SIG-M5 (cell line): ENCODE data around the gene LRFN2.

Source experiments
- DNase-seq: peaks from one replicate; lab custom pipeline; 2025; lab: John Stamatoyannopoulos, UW

Gene LRFN2

GRCh38 chr6:40587240-40588069, at the start of gene LRFN2:
LRFN2 (minus strand) TSS chr6:40587364.
- no peak for DNase-seq

- no peak for DNase-seq
Observed at GRCh38 chr6:40634429-40634828, 47.3 kb upstream of the LRFN2 start.

GRCh38 chr6:40631744-40632143, 44.6 kb upstream of the LRFN2 start:
- no peak for DNase-seq

GRCh38 chr6:40630488-40630887, 43.3 kb upstream of the LRFN2 start:
- no peak for DNase-seq

DNA sequence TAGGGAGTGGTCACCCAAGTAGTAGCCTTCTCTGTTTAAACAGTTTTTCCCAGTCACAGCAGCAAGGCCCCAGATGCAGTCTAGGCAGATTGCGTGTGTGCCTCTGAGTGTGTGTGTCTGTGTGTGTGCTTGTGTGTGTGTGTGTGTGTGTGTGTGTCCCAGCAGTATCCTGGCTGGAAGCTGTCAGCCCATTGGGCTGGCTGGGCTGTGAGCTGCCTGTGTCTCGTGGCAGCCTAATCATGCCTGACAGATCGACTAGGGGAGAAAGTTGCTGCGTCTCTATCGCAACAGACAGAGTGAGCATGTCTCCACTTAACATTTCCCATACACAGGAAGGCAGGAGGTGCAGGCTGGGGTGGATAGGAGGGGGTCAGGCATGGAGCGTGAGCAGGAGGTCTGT, 42.9 kb upstream of the LRFN2 start:
- DNase-seq: no peak

DNA sequence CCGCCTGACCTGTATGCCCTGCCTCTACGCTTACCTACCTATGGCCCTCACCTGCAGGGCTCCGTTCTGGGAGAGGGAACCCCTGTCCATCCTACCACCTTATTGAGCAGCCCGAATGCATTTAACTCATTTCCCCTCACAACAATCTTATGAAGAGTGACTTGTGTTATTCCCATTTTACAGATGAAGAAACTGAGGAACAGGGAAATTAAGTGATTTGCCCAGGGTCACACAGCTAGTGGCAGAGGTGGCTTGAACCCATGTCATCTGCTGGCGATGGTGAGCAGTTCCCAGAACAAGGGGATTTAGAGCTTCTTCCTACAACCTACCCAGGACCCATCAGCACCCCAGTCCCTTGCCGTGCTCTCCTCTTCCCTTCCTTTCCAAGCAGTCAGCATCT, 42.3 kb upstream of the LRFN2 start:
- no peak for DNase-seq

GRCh38 chr6:40627316-40627715, 40.2 kb upstream of the LRFN2 start:
- DNase-seq: no peak

GRCh38 chr6:40626886-40627285, 39.7 kb upstream of the LRFN2 start:
- no peak for DNase-seq

- no peak for DNase-seq
Observed at GRCh38 chr6:40623932-40624331, 36.8 kb upstream of the LRFN2 start.

DNA sequence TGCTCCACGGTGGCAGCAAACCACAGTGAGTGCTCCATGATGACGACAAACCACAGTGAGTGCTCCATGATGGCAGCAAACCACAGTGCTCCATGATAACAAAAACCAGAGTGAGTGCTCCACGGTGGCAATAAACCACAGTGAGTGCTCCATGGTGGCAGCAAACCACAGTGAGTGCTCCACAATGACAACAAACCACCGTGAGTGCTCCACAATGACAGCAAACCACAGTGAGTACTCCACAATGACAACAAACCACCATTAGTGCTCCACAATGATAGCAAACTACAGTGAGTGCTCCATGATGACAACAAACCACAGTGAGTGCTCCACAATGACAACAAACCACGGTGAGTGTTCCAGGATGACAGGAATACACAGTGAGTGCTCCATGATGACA, 36.0 kb upstream of the LRFN2 start:
- DNase-seq: no peak

DNA sequence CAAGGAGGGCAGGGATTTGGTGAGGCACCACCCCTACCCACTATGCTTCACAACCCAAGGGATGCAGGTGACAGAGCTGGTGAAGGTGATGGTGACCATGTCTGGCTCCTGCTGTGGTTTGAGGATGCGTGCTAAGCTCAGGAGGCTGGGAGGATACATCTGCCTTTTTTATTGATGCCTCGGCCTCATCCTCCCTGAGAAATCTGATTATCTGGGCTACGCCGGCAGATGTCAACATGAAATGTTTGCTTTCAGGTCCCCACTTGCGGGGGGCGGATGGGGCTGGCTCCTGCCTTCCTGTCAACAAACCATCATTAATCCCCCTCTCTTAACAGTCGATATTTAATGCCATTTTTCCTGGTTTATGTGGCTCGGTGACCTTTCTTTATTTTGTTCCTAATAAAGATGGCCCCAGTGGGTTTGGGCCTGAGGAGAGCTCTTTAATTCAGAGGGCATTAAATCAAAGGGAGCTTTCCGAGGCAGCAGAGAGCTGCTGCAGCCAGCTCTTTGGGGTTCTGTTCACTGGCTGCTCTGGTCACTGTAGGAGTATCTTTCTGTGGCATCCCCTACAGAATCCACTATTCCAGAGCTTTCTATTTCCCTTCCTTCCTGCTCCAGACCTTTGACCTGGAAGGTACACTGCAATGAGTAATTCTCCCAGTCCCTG, 33.5 kb upstream of the LRFN2 start:
- DNase-seq: no peak

- no peak for DNase-seq
Observed at GRCh38 chr6:40614671-40615070, 27.5 kb upstream of the LRFN2 start.

GRCh38 chr6:40611912-40612311, 24.7 kb upstream of the LRFN2 start:
- no peak for DNase-seq

DNA sequence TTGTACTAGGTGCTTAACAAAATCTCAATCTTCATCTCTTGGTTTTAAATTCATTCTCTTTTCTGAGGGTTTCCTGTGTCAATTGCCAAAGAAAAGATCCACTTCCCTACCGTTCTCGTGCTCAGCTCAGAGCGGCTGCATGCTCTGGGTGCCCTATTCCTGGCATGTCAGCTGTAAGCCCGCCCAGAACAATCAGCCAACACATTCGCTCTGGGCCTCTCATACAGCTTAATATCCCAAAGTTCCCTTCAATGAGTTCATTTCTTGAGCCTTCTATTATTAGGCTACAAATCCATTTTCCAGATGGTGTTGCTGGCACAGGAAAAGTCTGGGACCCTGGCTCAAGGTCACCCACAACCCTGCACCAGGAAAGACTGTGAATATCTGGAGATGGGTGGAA, 24.3 kb upstream of the LRFN2 start:
- no peak for DNase-seq

DNA sequence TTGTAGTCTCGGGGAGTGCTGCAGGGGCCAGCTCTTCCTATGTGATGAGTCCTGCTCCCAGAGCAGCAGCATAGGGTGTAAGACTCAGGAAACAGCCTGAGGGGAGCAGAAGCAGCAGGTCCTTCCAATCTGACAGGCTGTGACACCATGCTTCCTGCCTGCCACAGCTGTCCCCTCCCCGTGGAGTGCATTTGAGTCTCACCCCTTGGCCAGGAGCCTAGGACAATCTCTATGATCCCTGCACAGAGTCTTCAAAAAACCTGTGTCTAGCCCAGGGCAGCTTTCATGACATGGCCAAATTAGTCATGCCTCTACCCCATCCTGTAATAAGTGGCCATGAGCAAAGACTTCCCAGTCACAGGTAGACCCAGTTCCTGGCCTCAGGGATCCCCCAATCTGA, 23.1 kb upstream of the LRFN2 start:
- no peak for DNase-seq

DNA sequence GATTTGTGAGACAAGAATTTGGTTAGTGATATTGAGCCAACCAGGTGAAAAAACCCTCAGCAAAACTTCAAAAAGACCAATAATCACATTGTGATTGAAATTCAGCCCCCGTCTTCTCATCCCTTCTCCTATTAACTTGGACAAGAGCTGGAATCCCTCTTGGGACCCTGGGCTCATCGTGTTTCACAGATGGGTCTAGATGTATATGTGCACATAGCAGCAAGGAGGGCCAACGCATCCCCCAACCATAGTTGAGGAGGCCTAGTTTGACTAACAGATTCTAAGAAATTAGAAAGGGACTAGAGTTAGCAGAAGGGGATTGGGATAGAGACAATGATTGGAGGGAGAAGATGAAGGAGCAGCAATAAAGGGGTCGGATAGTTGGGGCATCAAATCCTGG, 19.8 kb upstream of the LRFN2 start:
- no peak for DNase-seq

- DNase-seq: no peak
Observed at GRCh38 chr6:40606526-40606925, 19.4 kb upstream of the LRFN2 start.

DNA sequence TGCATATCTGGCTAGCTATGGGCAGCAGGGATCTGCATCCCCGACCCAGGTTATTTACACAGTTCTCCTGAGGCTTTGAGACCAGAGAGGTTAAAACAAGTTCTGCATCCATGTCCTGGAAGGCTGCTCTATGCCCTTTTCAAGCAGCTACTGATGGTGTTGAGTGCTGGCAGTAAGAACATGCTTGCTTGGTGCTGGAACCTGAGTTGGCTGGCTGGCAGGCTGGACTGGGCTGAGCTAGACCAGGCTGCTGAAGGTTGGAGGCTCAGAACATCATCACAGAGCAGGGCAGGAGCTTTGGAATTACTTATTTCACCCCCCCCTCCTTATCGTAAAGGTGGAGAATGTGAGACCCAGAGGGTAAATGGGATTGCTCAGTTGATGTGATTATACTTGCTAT, 16.9 kb upstream of the LRFN2 start:
- no peak for DNase-seq

DNA sequence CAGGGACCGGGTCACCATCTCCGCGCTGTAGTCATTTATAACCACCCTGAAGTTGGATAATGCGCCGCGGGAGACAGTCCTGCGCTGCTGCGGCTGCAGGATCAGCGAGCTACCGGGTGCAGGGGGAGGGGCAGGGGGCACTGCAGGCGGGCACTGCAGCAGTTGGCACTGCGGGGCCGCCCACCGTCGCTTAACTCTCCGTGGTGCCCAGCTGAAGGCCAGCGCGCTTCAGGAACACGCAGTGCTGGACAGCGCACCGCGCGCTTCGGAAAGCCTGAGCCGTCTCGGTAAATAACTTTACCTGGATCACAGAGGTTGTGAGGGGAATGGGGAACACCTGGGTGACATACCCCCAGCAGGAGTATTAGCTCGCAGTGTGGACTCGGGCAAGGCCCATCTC, 12.4 kb upstream of the LRFN2 start:
- DNase-seq: no peak

DNA sequence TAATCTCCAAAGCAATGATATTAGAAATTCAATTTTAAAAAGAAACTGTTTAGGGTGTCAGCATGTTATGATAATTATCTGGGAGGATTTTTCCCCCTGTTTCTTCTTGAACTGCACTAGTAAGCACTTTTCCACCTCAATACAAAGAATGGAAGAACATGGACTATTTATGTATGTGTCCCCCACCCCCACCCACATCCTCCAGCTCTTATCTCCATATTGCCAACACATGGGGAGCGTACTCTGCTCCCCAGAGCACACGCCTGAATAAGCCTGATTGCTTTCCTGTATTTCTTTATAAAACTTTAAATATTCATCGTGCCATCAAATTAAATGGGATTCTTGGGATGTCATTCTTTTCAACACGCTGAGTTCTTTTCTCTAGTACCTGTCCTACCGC, 11.4 kb upstream of the LRFN2 start:
- no peak for DNase-seq

DNA sequence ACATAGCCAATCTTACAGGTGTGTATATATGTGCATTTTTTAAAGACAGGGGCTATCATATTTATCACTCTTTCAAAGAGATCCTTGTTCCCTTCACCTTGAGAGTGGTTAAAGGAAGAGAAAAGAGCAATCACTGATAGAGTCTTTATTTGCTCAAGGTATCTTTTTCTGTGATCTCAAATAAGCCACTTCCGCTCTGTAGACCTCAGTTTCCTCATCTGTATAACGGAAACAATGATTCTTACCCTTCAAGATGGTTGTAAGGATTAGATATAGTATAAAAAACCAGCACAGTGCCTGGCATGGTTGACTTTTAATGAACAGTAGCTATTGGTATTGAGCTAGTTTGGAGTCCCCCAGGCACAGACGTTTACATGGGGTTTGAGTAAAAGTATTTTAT, 10.1 kb upstream of the LRFN2 start:
- no peak for DNase-seq

- no peak for DNase-seq
Observed at GRCh38 chr6:40588480-40588879, 1.3 kb upstream of the LRFN2 start.

DNA sequence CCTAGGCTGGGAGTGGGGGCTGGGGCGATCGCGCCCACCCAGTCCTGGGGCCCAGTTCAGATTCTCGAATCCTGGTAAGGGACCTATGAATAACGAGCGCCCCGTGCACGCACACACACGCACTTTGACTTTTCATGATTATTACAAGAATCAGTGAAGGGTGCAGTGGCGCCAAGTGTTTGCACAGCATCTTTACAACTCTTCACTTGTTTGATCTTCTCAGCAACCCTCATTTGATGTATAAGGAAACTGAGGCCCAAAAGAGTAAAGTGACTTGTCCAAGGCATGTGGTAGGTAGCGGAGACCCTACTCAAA, 863 bp upstream of the LRFN2 start:
- no peak for DNase-seq
